ENCODE measurements around the gene FAM210A.
A peak's percentile ranks its signal among the peaks of the same experiment; 100 is the strongest.
"Not testable (repeated sequence)": the region's sequence is repeated elsewhere in the genome, so short reads cannot be mapped to it uniquely, and the experiment has no call there.

Gene FAM210A

GRCh38 chr18:13681701-13682100, 44.7 kb downstream of the FAM210A start:
- no peak for DNase-seq
- Mint-ChIP-seq H3K4me1 (no peaks in the 10 kb centered on the region), H3K27ac (no peak overlapping the region), H3K9me3 (no peaks in the 10 kb centered on the region), H3K4me3 (no peak overlapping the region), H3K27me3 (no peaks in the 10 kb centered on the region), H3K36me3 (peaks cover 12% of the 10 kb centered on the region)
- CTCF ChIA-PET: no interaction called here

- peak; percentile 22 for DNase-seq
- Mint-ChIP-seq H3K4me1 (no peaks in the 10 kb centered on the region), H3K27me3 (no peaks in the 10 kb centered on the region), H3K27ac (no peak overlapping the region), H3K4me3 (no peak overlapping the region), H3K9me3 (no peaks in the 10 kb centered on the region), H3K36me3 (peaks cover 12% of the 10 kb centered on the region)
- CTCF ChIA-PET: interaction anchor here (0.7 to 1.0 kb wide), 2 partner anchors 16 to 122 kb away, joined by 3 read pairs; no protein-coding TSS in a partner anchor
These were observed 45.7 kb downstream of the FAM210A start for GRCh38 chr18:13680612-13681011.

- H3K4me3 Mint-ChIP-seq, H3K9me3 Mint-ChIP-seq, CTCF ChIA-PET, DNase-seq, H3K27me3 Mint-ChIP-seq, H3K4me1 Mint-ChIP-seq: not testable (repeated sequence)
- Mint-ChIP-seq H3K27ac (peak overlapping the region; percentile 25), H3K36me3 (peaks cover 12% of the 10 kb centered on the region)
These were observed 49.0 kb downstream of the FAM210A start for GRCh38 chr18:13677350-13677749.

- H3K4me1 Mint-ChIP-seq: no peaks in the 10 kb centered on the region
- peaks cover 12% of the 10 kb centered on the region for H3K36me3 Mint-ChIP-seq
These were observed 49.9 kb downstream of the FAM210A start for GRCh38 chr18:13676471-13676870.

GRCh38 chr18:13672657-13673056, 53.7 kb downstream of the FAM210A start:
- Mint-ChIP-seq H3K27me3 (no peaks in the 10 kb centered on the region), H3K4me3 (no peak overlapping the region), H3K27ac (no peak overlapping the region), H3K9me3 (no peaks in the 10 kb centered on the region), H3K4me1 (no peaks in the 10 kb centered on the region), H3K36me3 (peaks cover 18% of the 10 kb centered on the region)
- no peak for DNase-seq
- CTCF ChIA-PET: no interaction called here

More at GRCh38 chr18:13676471-13676870, 49.9 kb downstream of the FAM210A start:
- CTCF ChIA-PET: no interaction called here
- Mint-ChIP-seq H3K4me3 (no peak overlapping the region), H3K27me3 (no peaks in the 10 kb centered on the region), H3K27ac (no peak overlapping the region), H3K9me3 (no peaks in the 10 kb centered on the region)
- no peak for DNase-seq

GRCh38 chr18:13661779-13662256, 64.5 kb downstream of the FAM210A start:
- Mint-ChIP-seq H3K27me3 (no peaks in the 10 kb centered on the region), H3K36me3 (peaks cover 12% of the 10 kb centered on the region), H3K4me3 (no peak overlapping the region), H3K4me1 (no peaks in the 10 kb centered on the region), H3K9me3 (no peaks in the 10 kb centered on the region), H3K27ac (no peak overlapping the region)
- CTCF ChIA-PET: no interaction called here
- DNase-seq: no peak

GRCh38 chr18:13661051-13661778, 65.1 kb downstream of the FAM210A start:
- Mint-ChIP-seq H3K9me3 (no peaks in the 10 kb centered on the region), H3K4me1 (no peaks in the 10 kb centered on the region), H3K4me3 (no peak overlapping the region), H3K27ac (no peak overlapping the region), H3K27me3 (no peaks in the 10 kb centered on the region), H3K36me3 (peaks cover 9% of the 10 kb centered on the region)
- CTCF ChIA-PET: no interaction called here
- DNase-seq: no peak

GRCh38 chr18:13660510-13660909, 65.8 kb downstream of the FAM210A start:
- H3K9me3 Mint-ChIP-seq: no peaks in the 10 kb centered on the region
- no peaks in the 10 kb centered on the region for H3K27me3 Mint-ChIP-seq
- CTCF ChIA-PET: no interaction called here
- no peak overlapping the region for H3K4me3 Mint-ChIP-seq
- H3K27ac Mint-ChIP-seq: no peak overlapping the region
- DNase-seq: no peak
- peaks cover 9% of the 10 kb centered on the region for H3K36me3 Mint-ChIP-seq
- H3K4me1 Mint-ChIP-seq: no peaks in the 10 kb centered on the region

- Mint-ChIP-seq H3K9me3 (no peaks in the 10 kb centered on the region), H3K36me3 (peaks cover 7% of the 10 kb centered on the region), H3K4me1 (no peaks in the 10 kb centered on the region), H3K27me3 (peaks cover 4% of the 10 kb centered on the region), H3K27ac (no peak overlapping the region), H3K4me3 (no peak overlapping the region)
- CTCF ChIA-PET: no interaction called here
- no peak for DNase-seq
These were observed 67.7 kb downstream of the FAM210A start for GRCh38 chr18:13658436-13659204.

- DNase-seq: no peak
- H3K27ac Mint-ChIP-seq: no peak overlapping the region
- H3K27me3 Mint-ChIP-seq: peaks cover 4% of the 10 kb centered on the region
- H3K36me3 Mint-ChIP-seq: peaks cover 4% of the 10 kb centered on the region
- no peaks in the 10 kb centered on the region for H3K4me1 Mint-ChIP-seq
- no peak overlapping the region for H3K4me3 Mint-ChIP-seq
- H3K9me3 Mint-ChIP-seq: no peaks in the 10 kb centered on the region
- CTCF ChIA-PET: no interaction called here
These were observed 68.4 kb downstream of the FAM210A start for GRCh38 chr18:13657974-13658373.

GRCh38 chr18:13653746-13654433, 72.5 kb downstream of the FAM210A start:
- Mint-ChIP-seq H3K27me3 (peaks cover 4% of the 10 kb centered on the region), H3K4me3 (no peak overlapping the region), H3K4me1 (no peaks in the 10 kb centered on the region), H3K27ac (no peak overlapping the region), H3K36me3 (no peaks in the 10 kb centered on the region), H3K9me3 (no peaks in the 10 kb centered on the region)
- no peak for DNase-seq
- CTCF ChIA-PET: interaction anchor here (1.0 to 1.1 kb wide), 2 partner anchors 11 to 14 kb away, joined by 3 to 4 read pairs; no protein-coding TSS in a partner anchor

GRCh38 chr18:13649397-13650390, 76.7 kb downstream of the FAM210A start:
- Mint-ChIP-seq H3K27me3 (peaks cover 4% of the 10 kb centered on the region), H3K9me3 (no peaks in the 10 kb centered on the region), H3K27ac (no peak overlapping the region), H3K4me1 (no peaks in the 10 kb centered on the region), H3K4me3 (no peak overlapping the region), H3K36me3 (peaks cover 10% of the 10 kb centered on the region)
- no peak for DNase-seq
- CTCF ChIA-PET: no interaction called here

- Mint-ChIP-seq H3K36me3 (peaks cover 10% of the 10 kb centered on the region), H3K4me1 (no peaks in the 10 kb centered on the region), H3K4me3 (no peak overlapping the region), H3K27me3 (no peaks in the 10 kb centered on the region), H3K27ac (no peak overlapping the region), H3K9me3 (no peaks in the 10 kb centered on the region)
- no peak for DNase-seq
- CTCF ChIA-PET: no interaction called here
These were observed 78.6 kb downstream of the FAM210A start for GRCh38 chr18:13647761-13648160.
